Skin of body (tissue), 2 donors: ENCODE measurements around the gene PCED1B. TPM values are rescaled to one million over a fixed set of nuclear protein-coding genes. Genes with fewer than 3 reads are reported as not detected.
"Not testable (repeated sequence)": the region's sequence is repeated elsewhere in the genome, so short reads cannot be mapped to it uniquely, and the experiment has no call there.

Experiments used
- DNase-seq: peaks from one replicate; lab custom pipeline; 2025; lab: John Stamatoyannopoulos, UW
- total RNA-seq: library from RNA; depleted of rRNA; stranded (reverse); fragments of >200 nt; gene quantifications from one replicate; pipeline ENCODE4 v1.2.3, GENCODE V29; 2014

Gene PCED1B
- total RNA-seq, 1 donor from 2014 or later = 0.49 TPM

DNA sequence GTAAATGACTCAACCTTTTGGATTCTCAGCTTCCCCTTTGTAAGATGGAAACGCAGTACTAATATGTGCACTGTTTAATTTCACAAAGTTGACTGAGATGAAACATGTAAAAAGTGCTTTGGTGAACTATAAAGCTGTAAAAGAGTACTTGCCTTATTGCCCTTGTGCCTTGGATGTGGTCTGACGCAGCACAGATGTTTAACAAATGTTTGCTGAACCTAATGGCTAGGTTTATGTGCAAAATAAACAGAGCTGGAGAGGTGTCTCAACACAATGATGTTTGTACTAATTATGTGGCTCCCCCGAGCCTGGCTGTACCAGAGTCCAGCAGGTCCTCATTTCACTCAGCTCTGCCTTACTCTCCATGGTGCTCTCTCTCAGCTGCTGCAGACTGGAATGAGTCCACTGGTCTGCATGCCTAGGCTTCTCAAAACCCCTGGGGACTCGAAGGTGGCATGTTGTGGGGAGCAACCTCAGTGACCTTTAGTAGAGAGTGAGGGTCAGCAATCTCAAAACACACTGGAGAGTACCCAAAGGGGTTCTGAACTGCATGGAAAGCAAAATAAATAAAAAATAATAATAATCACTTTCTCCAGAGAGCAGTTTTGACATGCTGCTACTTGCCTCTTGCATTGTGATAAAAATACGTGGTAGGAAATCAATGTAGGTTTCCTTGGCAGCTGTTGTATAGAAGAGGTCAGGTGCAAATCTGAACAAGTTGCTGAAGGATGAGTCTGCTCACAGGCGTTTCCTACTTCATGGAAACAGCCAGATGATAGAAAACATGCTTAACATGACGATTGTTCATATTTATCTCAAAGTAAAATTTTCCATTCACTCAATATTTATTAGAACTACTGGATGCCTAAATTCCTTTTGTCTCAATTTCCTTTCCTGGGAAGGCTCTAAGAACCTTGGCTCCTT, 8.9 kb downstream of the PCED1B start:
- no peak for DNase-seq

DNA sequence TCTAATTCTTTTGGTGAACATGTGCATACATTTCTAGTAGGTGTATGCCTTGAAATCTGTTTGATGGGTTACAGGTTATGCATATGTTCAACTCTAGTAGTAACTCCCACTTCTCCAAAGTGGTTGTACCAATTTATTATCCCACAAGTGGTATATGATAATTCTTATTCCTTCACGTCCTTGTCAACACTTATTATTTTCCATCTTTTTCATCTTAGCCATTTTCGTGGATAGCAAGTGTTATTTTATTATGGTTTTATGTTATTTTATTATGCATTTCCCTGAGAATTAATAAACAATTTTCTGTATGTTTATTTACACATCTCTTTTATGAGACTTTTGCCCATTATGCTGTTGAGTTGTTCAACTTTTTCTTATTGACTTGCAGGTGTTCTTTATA, 11.6 kb downstream of the PCED1B start:
- DNase-seq = no peak

DNA sequence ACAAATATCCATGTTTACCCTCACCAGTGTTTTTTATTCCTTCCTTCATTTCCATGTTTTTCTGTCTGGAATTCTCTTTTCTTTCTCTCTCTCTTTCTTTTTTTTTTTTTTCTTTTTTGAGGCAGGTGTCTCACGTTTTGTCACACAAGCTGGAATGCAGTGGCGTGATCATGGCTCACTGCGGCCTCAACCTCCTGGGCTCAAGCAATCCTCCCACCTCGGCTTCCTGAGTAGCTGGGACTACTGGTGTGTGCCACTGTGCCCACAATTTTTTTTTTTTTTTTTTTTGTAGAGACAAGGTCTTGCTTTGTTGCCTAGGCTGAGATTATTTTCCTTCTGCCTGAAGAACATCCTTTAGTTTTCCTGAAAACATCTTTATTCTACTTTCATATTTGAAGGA, 15.4 kb downstream of the PCED1B start:
- no peak for DNase-seq

DNA sequence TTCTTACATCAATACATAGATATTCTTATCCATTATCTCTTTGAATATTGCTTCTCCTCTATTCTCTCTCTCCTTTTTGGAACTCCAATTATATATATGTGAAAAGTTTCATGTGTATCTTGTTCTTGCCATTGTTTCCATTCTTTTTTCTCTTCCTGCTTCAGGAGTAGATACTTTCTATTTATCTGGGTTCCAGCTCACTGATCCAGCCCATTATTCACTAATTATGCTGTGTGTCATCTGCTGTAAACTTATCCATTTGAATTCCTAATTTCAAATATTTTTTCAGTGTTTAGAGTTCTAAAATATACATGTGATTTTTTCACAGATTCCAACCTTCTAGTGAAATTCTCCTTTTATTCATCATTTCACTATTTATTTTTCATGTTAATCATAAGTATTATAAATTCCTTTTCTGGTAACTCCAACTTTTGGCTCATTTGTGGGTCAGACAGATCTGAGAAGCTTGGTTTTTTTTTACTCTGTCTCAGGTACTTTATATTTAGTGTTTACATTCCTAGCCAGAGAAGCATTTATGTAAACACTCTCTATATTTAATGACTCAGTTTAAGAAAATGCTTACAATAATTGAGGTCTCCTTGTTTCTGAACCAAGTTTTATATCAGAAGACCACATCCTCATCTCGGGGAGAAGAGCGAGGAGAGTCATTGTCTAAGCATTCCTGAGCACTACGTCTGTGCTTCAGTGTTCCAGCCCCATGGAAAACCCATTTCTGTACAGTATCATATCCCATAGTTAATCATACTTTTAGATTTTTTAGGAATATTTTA, 16.2 kb downstream of the PCED1B start:
- no peak for DNase-seq

DNA sequence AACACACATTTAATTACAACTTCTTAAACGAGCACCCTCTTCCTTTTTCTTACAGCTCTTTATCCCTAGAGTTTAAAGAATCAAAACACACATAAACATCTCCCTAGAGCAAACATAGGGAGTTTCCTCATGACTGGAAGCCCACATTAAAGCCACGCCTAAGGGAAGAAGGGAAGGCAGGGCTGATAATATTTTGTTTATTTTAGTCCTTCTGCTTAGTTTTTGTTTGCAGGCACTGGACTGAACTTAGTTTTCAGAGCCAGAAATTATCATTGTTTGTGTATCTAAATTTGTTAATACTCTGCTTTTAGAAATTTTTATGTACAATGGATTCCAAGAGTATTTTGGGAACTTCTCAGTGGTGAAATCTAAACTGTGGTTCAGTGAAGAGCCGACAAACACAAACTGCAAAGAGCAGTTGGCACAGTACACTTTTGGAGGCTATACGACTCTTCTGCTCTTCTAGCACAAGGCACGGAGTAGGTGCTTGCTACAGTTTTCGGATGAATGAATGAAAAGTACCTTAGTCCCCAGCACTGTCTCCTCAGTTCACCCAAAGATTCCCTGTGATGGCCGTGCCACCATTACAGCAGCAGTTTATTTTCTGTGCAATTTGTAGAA, 18.0 kb downstream of the PCED1B start:
- no peak for DNase-seq

DNA sequence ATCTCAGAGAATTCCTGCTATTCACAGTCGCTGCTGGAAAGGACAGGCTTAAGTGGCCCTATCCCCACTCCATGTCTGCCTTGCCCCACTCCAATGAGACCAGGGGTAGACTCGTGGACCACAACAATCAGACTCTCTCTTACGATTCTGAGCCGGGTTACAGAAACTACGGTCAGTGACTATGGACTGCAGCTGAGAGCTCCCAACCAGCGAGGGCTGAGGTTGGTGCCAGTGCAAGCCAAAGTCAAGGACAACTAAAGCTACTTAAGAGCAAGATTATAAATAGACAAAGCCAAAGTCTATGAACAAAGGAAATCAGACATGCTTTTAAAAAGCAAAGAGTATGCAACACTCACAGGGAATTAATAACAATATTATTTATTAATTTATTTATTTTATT, 18.7 kb downstream of the PCED1B start:
- no peak for DNase-seq

DNA sequence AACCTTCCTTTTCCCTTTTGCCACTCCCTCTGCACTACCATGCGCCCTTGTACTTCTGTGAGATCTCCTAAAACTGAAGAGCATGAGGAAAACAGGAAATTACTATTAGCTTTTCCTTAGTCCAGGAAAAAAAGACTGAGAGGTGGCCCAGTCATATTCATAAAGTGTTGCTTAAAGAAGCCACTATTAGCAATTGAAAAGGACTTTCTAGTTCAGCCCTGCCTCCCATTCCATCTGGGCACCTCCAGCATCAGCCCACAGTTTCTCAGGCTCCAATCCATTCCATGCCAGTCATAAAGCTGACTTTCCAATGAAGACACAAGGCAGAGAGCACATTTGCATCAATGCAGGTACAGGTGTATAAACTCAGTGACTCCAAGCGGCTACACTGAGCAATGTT, 20.2 kb downstream of the PCED1B start:
- DNase-seq = no peak

DNA sequence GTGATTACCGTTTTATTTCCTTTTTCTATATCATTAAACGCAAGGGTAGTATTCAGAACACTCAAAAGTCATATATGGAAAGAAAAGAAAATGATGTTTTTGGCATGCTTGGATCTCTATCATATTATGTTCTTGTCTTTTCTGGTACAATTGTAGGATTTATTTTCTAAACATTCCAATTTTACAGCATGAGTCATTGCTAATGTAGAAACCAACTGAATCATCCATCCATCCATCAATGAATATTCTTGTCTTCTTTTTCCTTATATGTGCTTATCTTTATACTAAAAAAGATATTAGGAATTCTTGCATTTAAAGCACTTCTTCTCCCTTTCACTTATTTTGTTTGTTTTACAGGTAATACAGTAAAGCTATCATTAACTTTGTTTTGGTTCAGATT, 20.7 kb downstream of the PCED1B start:
- DNase-seq = no peak

DNA sequence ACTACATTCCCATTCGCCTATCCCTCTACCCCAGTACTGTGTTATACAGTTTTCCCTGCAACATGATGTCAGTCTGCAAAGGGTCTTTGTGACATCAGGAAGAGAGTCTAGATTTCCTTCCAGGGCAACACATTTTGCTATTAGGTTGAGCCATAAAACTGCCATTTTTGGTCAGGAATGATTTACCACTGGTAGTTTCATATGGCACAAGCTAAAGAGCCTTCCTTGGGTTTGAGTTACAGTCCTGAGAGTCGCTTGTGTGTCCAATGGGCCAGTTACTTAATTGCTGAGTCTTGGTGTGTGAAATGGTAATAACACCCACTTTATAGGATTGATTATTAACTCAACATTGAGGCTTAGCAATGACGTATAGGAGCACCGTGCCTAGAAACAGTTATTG, 23.0 kb downstream of the PCED1B start:
- no peak for DNase-seq

DNA sequence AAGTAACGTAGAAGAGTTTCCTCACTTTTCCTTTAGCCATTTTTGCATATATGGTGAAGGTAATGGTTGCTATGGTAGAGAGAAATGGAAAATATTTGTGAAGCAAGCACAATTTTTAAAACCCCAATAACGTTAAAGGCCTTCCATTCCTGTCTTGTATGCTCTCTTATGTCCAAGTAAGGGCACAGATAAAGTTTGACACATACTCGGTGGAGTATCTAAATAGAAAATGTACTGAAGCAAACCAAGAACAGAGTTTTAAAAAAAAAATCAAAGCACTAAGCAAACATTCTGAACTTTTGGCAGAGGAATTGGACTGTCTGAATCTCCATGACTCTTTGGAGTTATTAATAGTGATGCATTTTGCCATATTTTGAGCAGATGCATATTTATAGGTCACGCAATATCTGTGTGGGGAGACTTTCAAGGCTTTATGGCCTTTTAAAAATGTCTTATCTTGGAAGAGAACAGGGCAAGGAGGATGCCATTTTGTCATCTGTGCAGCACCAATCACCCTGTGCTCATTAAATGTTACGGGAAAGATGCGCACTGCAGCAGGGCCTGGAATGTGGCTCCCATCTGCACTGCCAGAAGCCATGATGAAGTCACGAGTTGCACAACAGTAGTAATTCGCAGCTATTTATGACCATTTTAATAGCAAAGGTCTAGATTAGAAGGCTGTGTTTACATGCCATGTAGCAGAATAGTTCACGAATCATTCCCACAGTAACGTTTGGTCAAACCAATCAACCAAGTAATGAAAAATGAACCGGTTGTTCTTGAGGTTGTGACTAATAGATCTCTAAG, 23.6 kb downstream of the PCED1B start:
- peak; percentile 95 for DNase-seq

DNA sequence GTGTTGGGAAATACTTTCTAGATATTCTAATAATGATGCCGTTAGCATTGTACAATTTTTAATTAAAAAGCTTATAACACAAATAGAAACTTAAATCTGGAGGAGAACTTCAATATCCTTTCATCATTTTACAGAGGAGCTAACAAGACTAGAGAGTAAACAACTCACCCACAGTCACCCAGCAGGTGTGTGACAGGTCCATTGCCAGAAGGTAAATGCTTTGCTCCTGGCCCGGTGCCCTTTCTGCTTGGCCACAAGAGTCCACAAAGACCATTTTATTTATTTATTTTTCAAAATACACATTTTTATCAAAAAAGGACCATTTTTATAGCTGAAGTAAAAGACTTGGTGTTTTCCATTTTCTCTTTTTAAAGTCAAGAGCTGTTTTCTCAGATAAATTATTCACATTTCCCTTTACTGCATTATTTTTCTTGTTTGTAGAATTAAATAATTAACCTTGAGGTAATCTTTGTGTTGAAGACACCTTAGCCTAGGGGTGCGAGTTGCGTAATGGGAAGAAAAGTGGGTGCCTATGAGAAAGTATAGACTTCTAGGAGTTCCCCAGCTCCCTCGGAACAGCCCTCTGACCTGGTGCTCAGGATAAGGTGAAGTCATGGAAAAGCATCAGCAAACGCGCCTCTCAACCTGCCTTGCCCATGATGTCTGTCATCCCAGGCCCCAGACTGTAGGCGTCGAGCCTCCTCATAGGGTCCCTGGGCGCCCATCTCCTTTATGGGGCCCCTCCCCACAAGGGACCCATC, 26.7 kb downstream of the PCED1B start:
- no peak for DNase-seq

DNA sequence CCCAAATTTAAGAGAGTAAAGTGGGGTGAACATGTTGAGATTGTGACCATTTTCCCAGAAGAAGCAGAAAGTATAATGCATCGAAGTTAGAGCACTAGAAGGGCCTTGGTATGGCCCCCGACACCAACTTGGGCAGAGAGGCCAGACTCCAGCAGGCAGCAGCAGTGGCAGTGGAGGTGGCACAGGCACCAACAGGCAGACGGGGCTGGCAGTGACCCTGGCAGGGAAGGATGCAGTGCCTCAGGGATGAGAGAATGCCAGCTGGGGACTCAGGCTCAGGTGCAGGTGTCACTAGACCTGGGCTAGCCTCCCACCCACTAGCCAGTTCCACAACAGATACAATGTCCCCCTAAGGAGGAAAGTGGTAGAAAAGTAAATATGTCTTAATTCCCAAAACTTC, 28.0 kb downstream of the PCED1B start:
- no peak for DNase-seq

DNA sequence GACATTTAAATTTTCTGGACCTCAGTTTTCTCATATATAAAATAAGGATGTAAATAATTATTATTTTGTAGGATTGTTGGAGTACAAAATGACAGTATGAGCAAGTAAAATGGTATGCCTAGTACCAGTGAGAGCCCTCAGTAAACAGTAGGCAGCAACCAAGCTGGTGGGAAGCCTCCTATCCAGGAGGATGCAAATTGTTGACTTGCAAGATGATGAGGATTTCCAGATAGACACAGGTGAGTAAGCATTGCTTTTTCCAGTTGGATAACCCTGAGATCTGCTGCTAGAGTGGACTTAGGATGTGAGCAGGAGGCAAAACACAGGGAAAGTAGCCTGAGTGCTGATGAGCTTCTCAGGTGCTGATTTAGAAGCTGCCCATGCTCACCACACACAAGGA, 28.5 kb downstream of the PCED1B start:
- no peak for DNase-seq

DNA sequence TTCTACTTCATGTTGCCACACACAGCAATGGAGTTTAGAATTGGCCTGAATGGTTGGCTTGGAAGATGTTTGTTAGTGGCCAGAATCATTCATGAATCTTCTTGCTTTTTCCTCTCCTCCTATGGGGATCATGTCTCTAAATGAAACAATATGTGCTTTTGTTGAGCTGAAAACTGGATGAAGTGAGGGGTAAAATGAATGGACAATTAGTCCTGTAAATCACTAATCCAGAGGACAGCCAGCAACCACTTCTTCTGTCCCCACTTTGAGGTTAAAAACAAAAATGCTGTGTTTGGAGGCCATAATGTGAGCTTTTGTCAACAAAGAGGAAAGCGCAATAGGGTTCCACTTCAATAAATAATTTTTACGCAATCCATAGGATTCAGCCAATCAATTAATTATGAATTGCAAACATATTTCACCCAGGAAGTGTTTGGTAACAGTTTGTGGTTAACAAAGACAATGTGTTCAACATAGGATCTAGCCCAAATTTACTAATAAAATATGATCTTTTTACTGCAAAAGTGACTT, 30.7 kb downstream of the PCED1B start:
- no peak for DNase-seq

DNA sequence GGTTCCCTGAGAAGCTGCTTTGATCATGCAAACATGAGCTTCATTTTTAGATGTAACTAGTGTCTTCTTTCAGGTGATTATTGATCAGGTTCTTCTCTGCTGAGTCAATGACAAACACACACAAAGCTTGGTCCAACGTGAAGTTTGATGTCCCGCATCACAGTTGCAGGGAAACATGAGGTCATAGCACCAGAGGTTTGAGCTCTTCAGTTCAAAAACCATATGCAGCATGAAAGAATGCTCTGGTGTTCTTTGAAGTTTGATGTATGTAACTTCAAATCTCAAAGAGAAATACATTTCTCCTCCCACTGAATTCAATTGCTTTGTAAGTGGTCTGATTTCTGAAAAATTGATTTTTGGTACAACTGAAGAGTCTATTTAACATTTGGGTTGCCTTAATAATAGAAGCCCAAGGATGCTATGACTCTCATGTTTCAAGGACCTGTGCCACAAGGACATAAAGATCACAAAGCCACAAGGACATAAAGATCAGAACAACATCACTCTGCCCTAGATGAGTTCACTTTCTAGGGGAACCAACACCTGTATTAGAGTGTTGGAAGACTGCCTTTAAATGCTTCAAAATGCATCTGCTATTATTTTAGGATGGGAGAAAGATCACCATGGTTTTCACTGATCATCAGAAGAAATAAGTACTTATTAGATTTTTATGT, 31.4 kb downstream of the PCED1B start:
- DNase-seq = no peak

DNA sequence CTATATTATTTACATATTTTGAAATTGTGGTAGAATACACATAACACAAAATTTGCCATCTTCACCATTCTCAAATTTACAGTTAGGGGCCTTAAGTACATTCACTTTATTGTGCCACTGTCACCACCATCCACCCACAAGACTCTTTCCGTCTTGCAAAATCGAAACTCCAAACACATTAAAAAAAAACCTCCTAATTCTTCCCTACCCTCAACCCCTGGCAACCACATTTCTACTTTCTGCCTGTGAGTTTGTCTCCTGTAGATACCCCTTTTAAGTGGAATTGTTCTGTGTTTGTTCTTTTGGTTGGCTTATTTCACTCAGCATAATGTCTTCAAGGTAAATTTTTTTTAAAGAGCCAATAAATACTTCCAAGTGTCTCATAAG, 32.0 kb downstream of the PCED1B start:
- DNase-seq = no peak

DNA sequence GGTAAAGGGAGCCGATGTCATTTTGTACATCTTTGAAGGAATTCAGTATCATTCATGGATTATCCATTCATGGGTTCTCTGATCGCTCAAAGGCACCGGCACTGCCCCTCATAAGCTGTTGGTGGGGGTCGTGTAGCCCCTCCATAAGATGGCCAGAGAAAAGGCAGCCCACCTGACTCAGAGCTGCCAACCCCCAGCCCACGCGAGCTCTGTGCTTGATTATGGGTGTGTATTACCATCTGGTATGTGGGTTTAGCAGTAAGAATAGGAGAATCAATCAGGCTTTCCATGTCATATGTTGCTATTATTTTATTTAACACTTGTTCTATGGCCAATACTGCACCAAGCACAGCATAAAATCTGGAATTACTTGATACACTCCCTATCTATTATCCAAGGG, 32.4 kb downstream of the PCED1B start:
- DNase-seq = no peak

DNA sequence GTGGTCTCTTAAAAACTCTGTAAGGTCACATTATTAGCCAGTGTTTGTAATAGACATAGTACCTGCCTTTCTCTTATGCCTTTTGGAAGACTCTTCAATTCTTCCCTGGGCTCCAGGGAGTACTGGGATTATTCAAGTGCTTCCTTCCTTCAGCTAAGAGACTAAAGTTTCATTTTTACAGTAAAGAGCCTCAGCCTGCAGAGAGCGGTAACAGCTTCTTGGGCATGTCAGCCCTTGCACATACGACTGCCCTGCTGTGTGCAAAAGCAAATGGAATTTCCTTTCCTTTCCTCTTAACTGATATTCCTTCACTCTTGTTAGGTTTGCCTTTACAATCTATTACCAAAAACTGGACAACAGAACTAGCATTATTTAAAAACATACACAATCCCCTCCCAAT, 33.3 kb downstream of the PCED1B start:
- DNase-seq = no peak

DNA sequence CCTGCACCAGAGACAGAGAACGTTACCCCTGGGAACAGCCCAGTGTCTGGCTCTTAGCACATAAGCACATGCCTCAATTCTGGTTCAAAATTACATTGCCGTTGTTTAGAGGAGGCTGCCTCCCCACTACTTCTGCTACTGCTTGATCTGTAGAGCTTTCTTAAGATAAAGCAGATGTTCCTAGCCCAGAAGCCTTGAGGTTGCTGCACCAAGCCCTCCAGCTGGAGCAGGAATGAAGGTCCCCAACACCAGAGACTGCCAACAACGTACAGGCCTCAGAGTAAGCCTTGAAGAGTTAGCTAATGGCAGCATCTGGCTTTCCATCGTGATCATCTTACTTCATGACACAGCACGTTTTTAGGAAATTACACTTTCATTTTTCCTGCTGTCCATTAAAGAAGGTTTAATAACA, 35.1 kb downstream of the PCED1B start:
- peak; percentile 55 for DNase-seq

DNA sequence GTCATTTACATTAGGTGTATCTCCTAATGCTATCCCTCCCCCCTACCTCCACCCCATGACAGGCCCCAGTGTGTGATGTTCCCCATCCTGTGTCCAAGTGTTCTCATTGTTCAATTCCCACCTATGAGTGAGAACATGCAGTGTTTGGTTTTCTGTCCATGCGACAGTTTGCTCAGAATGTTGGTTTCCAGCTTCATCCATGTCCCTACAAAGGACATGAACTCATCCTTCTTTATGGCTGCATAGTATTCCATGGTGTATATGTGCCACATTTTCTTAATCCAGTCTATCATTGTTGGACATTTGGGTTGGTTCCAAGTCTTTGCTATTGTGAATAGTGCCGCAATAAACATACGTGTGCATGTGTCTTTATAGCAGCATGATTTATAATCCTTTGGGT, 37.9 kb downstream of the PCED1B start:
- DNase-seq = not testable (repeated sequence)
